ENCODE results near the gene SMYD1.

Gene SMYD1

GRCh38 chr2:88078643-88079172 lies 11.1 kb downstream of the SMYD1 start:
- Histone ChIP-seq H3K27me3 (ENCODE audit: control insufficient read depth, insufficient read depth, low read length) (no peaks in the 10 kb centered on the region), H3K4me3 (ENCODE audit: low read length) (no peak overlapping the region), H3K4me1 (ENCODE audit: control insufficient read depth, insufficient read depth, low read length) (no peaks in the 10 kb centered on the region), H3K9me3 (ENCODE audit: control insufficient read depth, low read length) (no peaks in the 10 kb centered on the region), H3K36me3 (ENCODE audit: control insufficient read depth, insufficient read depth, low read length) (no peaks in the 10 kb centered on the region), H3K9ac (ENCODE audit: low read length) (no peak overlapping the region)

GRCh38 chr2:88080545-88080944 lies 12.9 kb downstream of the SMYD1 start:
- H3K4me3 ChIP-seq (ENCODE audit: low read length) = no peak overlapping the region
- no peaks in the 10 kb centered on the region for H3K9me3 ChIP-seq (ENCODE audit: control insufficient read depth, low read length)
- no peaks in the 10 kb centered on the region for H3K4me1 ChIP-seq (ENCODE audit: control insufficient read depth, insufficient read depth, low read length)
- no peak overlapping the region for H3K9ac ChIP-seq (ENCODE audit: low read length)
- no peaks in the 10 kb centered on the region for H3K27me3 ChIP-seq (ENCODE audit: control insufficient read depth, insufficient read depth, low read length)
- no peaks in the 10 kb centered on the region for H3K36me3 ChIP-seq (ENCODE audit: control insufficient read depth, insufficient read depth, low read length)

GRCh38 chr2:88081924-88082608 lies 14.4 kb downstream of the SMYD1 start:
- no peaks in the 10 kb centered on the region for H3K27me3 ChIP-seq (ENCODE audit: control insufficient read depth, insufficient read depth, low read length)
- H3K9ac ChIP-seq (ENCODE audit: low read length) = no peak overlapping the region
- H3K36me3 ChIP-seq (ENCODE audit: control insufficient read depth, insufficient read depth, low read length) = no peaks in the 10 kb centered on the region
- H3K4me3 ChIP-seq (ENCODE audit: low read length) = no peak overlapping the region
- H3K4me1 ChIP-seq (ENCODE audit: control insufficient read depth, insufficient read depth, low read length) = no peaks in the 10 kb centered on the region
- H3K9me3 ChIP-seq (ENCODE audit: control insufficient read depth, low read length) = no peaks in the 10 kb centered on the region

GRCh38 chr2:88082781-88083180 lies 15.2 kb downstream of the SMYD1 start:
- Histone ChIP-seq H3K36me3 (ENCODE audit: control insufficient read depth, insufficient read depth, low read length) (no peaks in the 10 kb centered on the region), H3K9ac (ENCODE audit: low read length) (no peak overlapping the region), H3K27me3 (ENCODE audit: control insufficient read depth, insufficient read depth, low read length) (no peaks in the 10 kb centered on the region), H3K9me3 (ENCODE audit: control insufficient read depth, low read length) (no peaks in the 10 kb centered on the region), H3K4me1 (ENCODE audit: control insufficient read depth, insufficient read depth, low read length) (no peaks in the 10 kb centered on the region), H3K4me3 (ENCODE audit: low read length) (no peak overlapping the region)

GRCh38 chr2:88085099-88085498 lies 17.5 kb downstream of the SMYD1 start:
- H3K4me3 ChIP-seq (ENCODE audit: low read length) = no peak overlapping the region
- H3K4me1 ChIP-seq (ENCODE audit: control insufficient read depth, insufficient read depth, low read length) = no peaks in the 10 kb centered on the region
- no peaks in the 10 kb centered on the region for H3K36me3 ChIP-seq (ENCODE audit: control insufficient read depth, insufficient read depth, low read length)
- H3K9ac ChIP-seq (ENCODE audit: low read length) = no peak overlapping the region
- H3K27me3 ChIP-seq (ENCODE audit: control insufficient read depth, insufficient read depth, low read length) = no peaks in the 10 kb centered on the region
- H3K9me3 ChIP-seq (ENCODE audit: control insufficient read depth, low read length) = no peaks in the 10 kb centered on the region

- no peak overlapping the region for H3K4me3 ChIP-seq (ENCODE audit: low read length)
- H3K9me3 ChIP-seq (ENCODE audit: control insufficient read depth, low read length) = no peaks in the 10 kb centered on the region
- no peaks in the 10 kb centered on the region for H3K36me3 ChIP-seq (ENCODE audit: control insufficient read depth, insufficient read depth, low read length)
- no peaks in the 10 kb centered on the region for H3K4me1 ChIP-seq (ENCODE audit: control insufficient read depth, insufficient read depth, low read length)
- H3K9ac ChIP-seq (ENCODE audit: low read length) = no peak overlapping the region
- no peaks in the 10 kb centered on the region for H3K27me3 ChIP-seq (ENCODE audit: control insufficient read depth, insufficient read depth, low read length)
Observed at GRCh38 chr2:88085602-88086001, 18.0 kb downstream of the SMYD1 start.

- Histone ChIP-seq H3K36me3 (ENCODE audit: control insufficient read depth, insufficient read depth, low read length) (no peaks in the 10 kb centered on the region), H3K4me3 (ENCODE audit: low read length) (no peak overlapping the region), H3K9ac (ENCODE audit: low read length) (no peak overlapping the region), H3K27me3 (ENCODE audit: control insufficient read depth, insufficient read depth, low read length) (no peaks in the 10 kb centered on the region), H3K9me3 (ENCODE audit: control insufficient read depth, low read length) (no peaks in the 10 kb centered on the region), H3K4me1 (ENCODE audit: control insufficient read depth, insufficient read depth, low read length) (no peaks in the 10 kb centered on the region)
Observed at GRCh38 chr2:88086401-88086800, 18.8 kb downstream of the SMYD1 start.

GRCh38 chr2:88087073-88087472 lies 19.4 kb downstream of the SMYD1 start:
- H3K9ac ChIP-seq (ENCODE audit: low read length) = no peak overlapping the region
- no peak overlapping the region for H3K4me3 ChIP-seq (ENCODE audit: low read length)
- no peaks in the 10 kb centered on the region for H3K4me1 ChIP-seq (ENCODE audit: control insufficient read depth, insufficient read depth, low read length)
- H3K9me3 ChIP-seq (ENCODE audit: control insufficient read depth, low read length) = no peaks in the 10 kb centered on the region
- no peaks in the 10 kb centered on the region for H3K27me3 ChIP-seq (ENCODE audit: control insufficient read depth, insufficient read depth, low read length)
- H3K36me3 ChIP-seq (ENCODE audit: control insufficient read depth, insufficient read depth, low read length) = no peaks in the 10 kb centered on the region

GRCh38 chr2:88087763-88088162 lies 20.1 kb downstream of the SMYD1 start:
- no peaks in the 10 kb centered on the region for H3K4me1 ChIP-seq (ENCODE audit: control insufficient read depth, insufficient read depth, low read length)
- no peak overlapping the region for H3K4me3 ChIP-seq (ENCODE audit: low read length)
- H3K9ac ChIP-seq (ENCODE audit: low read length) = no peak overlapping the region
- H3K36me3 ChIP-seq (ENCODE audit: control insufficient read depth, insufficient read depth, low read length) = no peaks in the 10 kb centered on the region
- no peaks in the 10 kb centered on the region for H3K27me3 ChIP-seq (ENCODE audit: control insufficient read depth, insufficient read depth, low read length)
- H3K9me3 ChIP-seq (ENCODE audit: control insufficient read depth, low read length) = no peaks in the 10 kb centered on the region

- no peak overlapping the region for H3K4me3 ChIP-seq (ENCODE audit: low read length)
- no peaks in the 10 kb centered on the region for H3K9me3 ChIP-seq (ENCODE audit: control insufficient read depth, low read length)
- no peaks in the 10 kb centered on the region for H3K27me3 ChIP-seq (ENCODE audit: control insufficient read depth, insufficient read depth, low read length)
- H3K4me1 ChIP-seq (ENCODE audit: control insufficient read depth, insufficient read depth, low read length) = no peaks in the 10 kb centered on the region
- H3K9ac ChIP-seq (ENCODE audit: low read length) = no peak overlapping the region
- H3K36me3 ChIP-seq (ENCODE audit: control insufficient read depth, insufficient read depth, low read length) = no peaks in the 10 kb centered on the region
Observed at GRCh38 chr2:88088999-88089398, 21.4 kb downstream of the SMYD1 start.

GRCh38 chr2:88090446-88091283 lies 23.0 kb downstream of the SMYD1 start:
- no peak overlapping the region for H3K4me3 ChIP-seq (ENCODE audit: low read length)
- no peaks in the 10 kb centered on the region for H3K4me1 ChIP-seq (ENCODE audit: control insufficient read depth, insufficient read depth, low read length)
- no peaks in the 10 kb centered on the region for H3K27me3 ChIP-seq (ENCODE audit: control insufficient read depth, insufficient read depth, low read length)
- no peak overlapping the region for H3K9ac ChIP-seq (ENCODE audit: low read length)
- no peaks in the 10 kb centered on the region for H3K9me3 ChIP-seq (ENCODE audit: control insufficient read depth, low read length)
- H3K36me3 ChIP-seq (ENCODE audit: control insufficient read depth, insufficient read depth, low read length) = no peaks in the 10 kb centered on the region

- no peaks in the 10 kb centered on the region for H3K4me1 ChIP-seq (ENCODE audit: control insufficient read depth, insufficient read depth, low read length)
- H3K9ac ChIP-seq (ENCODE audit: low read length) = no peak overlapping the region
- no peaks in the 10 kb centered on the region for H3K9me3 ChIP-seq (ENCODE audit: control insufficient read depth, low read length)
- H3K36me3 ChIP-seq (ENCODE audit: control insufficient read depth, insufficient read depth, low read length) = no peaks in the 10 kb centered on the region
- H3K4me3 ChIP-seq (ENCODE audit: low read length) = no peak overlapping the region
- no peaks in the 10 kb centered on the region for H3K27me3 ChIP-seq (ENCODE audit: control insufficient read depth, insufficient read depth, low read length)
Observed at GRCh38 chr2:88091943-88092342, 24.3 kb downstream of the SMYD1 start.
